Measurements from ENCODE around the gene DNAJC6.

DNAJC6 gene

DNA sequence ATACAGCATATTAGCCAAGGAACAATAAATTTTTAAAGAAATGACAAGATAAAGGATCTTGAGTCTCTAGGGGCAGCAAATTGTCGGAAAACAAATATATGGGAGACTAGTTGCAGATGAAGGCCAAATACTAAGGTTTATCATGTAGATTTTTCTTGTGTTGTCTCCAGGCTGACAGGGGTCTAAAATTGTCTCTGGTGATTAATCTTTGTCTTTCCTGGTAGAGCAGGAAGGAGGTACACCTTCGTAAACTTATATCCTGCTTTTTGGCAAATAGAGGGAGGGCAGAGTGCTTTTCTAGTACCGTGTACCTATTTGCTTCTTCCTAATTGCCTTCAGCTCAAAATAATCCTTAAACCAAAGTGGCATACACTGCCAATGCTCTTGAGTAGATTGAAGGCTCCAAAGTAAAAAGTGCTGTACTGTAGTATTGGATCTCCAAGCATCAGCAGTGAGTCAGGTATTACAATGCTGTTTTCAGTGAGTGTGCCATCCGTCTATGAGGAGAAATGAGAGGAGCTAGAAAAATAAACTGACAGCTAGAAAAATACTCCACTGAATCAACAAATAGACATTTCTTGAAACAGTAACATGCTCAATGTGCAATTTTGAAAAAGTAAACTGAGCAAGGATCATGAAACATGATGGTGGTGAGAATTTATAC is 109.3 kb downstream of the DNAJC6 start:
- Histone ChIP-seq H4K20me1 (ENCODE audit: insufficient read depth, low read length, poor library complexity, severe bottlenecking) (peaks cover 17% of the 10 kb centered on the region), H2AFZ (ENCODE audit: low read length) (no peak overlapping the region), H3K9ac (ENCODE audit: low read depth, low read length, poor library complexity, severe bottlenecking) (no peak overlapping the region), H3K9me3 (ENCODE audit: insufficient read depth, low read depth, low read length) (no peaks in the 10 kb centered on the region), H3F3A (ENCODE audit: low read depth) (no peaks in the 10 kb centered on the region), H3K27me3 (ENCODE audit: insufficient read depth, low read length, poor library complexity, severe bottlenecking) (no peaks in the 10 kb centered on the region), H3K9me2 (replicated peaks; ENCODE audit: low read depth, low read length) (no peaks in the 10 kb centered on the region), H3K4me2 (ENCODE audit: low read depth, low read length, poor library complexity, severe bottlenecking) (no peak overlapping the region), H3K79me2 (ENCODE audit: insufficient read depth, low read length) (peaks cover 28% of the 10 kb centered on the region), H3K4me1 (ENCODE audit: insufficient read depth, low read length, poor library complexity, severe bottlenecking) (peaks cover 32% of the 10 kb centered on the region), H3K36me3 (ENCODE audit: insufficient read depth, low read length) (no peaks in the 10 kb centered on the region), H3K4me3 (ENCODE audit: low read length, poor library complexity, severe bottlenecking) (no peak overlapping the region)
- TF ChIP-seq CTCF (conservative IDR thresholded peaks at IDR 0.05; ENCODE audit: low read length) (no peak), EZH2phosphoT487 (IDR thresholded peaks at IDR 0.05; ENCODE audit: borderline replicate concordance) (no peak)

DNA sequence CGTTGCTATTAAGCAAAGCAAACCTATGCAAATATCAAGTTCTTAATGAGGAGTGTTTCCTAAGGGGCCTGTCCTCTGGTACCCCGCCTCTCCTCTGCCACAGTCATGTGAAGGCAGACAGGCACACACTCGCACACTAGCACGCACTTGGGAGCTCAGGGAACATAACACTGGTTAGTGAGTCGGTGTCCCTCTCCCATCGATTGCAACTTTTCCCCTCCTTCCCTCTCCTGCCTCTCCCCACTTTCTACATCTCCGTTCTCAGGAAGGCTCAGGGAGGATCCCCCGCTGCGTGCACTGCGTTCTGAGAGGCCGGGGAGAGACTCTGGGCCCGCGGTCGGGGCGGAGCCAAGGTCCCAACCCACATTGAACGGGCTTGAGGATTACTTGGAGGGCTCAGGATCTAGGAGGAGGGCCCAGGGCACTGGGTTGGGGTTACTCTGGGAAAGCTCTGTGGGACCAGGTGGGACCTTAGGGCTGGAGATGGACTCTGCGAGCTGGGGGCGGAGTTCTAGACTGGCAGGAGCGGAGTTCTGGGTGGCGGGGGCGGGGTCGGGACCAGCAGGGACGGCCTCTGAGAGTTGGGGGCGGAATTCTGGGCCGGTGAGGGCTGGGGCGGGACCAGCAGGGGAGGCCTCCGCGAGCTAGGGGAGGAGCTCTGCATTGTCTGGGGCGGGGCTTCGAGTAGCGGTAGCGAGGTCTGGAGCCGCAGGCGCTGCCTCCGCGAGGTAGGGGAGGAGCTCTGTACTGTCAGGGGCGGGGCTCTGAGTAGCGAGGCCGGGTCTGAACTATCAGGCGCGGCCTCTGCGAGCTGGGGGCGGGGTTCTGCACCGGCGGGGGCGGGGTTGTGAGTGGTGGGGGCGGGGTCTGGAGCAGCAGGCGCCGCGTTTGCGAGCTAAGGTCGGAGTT is 110.6 kb downstream of the DNAJC6 start:
- H3K4me3 ChIP-seq (ENCODE audit: low read length, poor library complexity, severe bottlenecking), result peak overlapping the region; percentile 95
- H3F3A ChIP-seq (ENCODE audit: low read depth), result no peaks in the 10 kb centered on the region
- H2AFZ ChIP-seq (ENCODE audit: low read length), result peak overlapping the region; percentile 99
- H3K9me3 ChIP-seq (ENCODE audit: insufficient read depth, low read depth, low read length), result no peaks in the 10 kb centered on the region
- peaks cover 17% of the 10 kb centered on the region for H4K20me1 ChIP-seq (ENCODE audit: insufficient read depth, low read length, poor library complexity, severe bottlenecking)
- no peaks in the 10 kb centered on the region for H3K36me3 ChIP-seq (ENCODE audit: insufficient read depth, low read length)
- H3K9ac ChIP-seq (ENCODE audit: low read depth, low read length, poor library complexity, severe bottlenecking), result peak overlapping the region; percentile 97
- H3K79me2 ChIP-seq (ENCODE audit: insufficient read depth, low read length), result peaks cover 40% of the 10 kb centered on the region
- H3K9me2 ChIP-seq (replicated peaks; ENCODE audit: low read depth, low read length), result no peaks in the 10 kb centered on the region
- peaks cover 45% of the 10 kb centered on the region for H3K4me1 ChIP-seq (ENCODE audit: insufficient read depth, low read length, poor library complexity, severe bottlenecking)
- peak overlapping the region; percentile 84 for H3K4me2 ChIP-seq (ENCODE audit: low read depth, low read length, poor library complexity, severe bottlenecking)
- no peaks in the 10 kb centered on the region for H3K27me3 ChIP-seq (ENCODE audit: insufficient read depth, low read length, poor library complexity, severe bottlenecking)
- no peak for TF ChIP-seq EZH2phosphoT487 (IDR thresholded peaks at IDR 0.05; ENCODE audit: borderline replicate concordance)

- Histone ChIP-seq H3K4me3 (ENCODE audit: low read length, poor library complexity, severe bottlenecking) (peak within 1 kb of the TSS; percentile 95), H3K27me3 (ENCODE audit: insufficient read depth, low read length, poor library complexity, severe bottlenecking) (no peaks in the 10 kb centered on the region), H3K9me3 (ENCODE audit: insufficient read depth, low read depth, low read length) (no peaks in the 10 kb centered on the region), H3K9me2 (replicated peaks; ENCODE audit: low read depth, low read length) (no peaks in the 10 kb centered on the region), H2AFZ (ENCODE audit: low read length) (peak within 1 kb of the TSS; percentile 99), H3K4me2 (ENCODE audit: low read depth, low read length, poor library complexity, severe bottlenecking) (peak within 1 kb of the TSS; percentile 95), H3K79me2 (ENCODE audit: insufficient read depth, low read length) (peaks cover 46% of the 10 kb centered on the region), H4K20me1 (ENCODE audit: insufficient read depth, low read length, poor library complexity, severe bottlenecking) (peaks cover 17% of the 10 kb centered on the region), H3F3A (ENCODE audit: low read depth) (no peaks in the 10 kb centered on the region), H3K9ac (ENCODE audit: low read depth, low read length, poor library complexity, severe bottlenecking) (peak within 1 kb of the TSS; percentile 97), H3K4me1 (ENCODE audit: insufficient read depth, low read length, poor library complexity, severe bottlenecking) (peaks cover 53% of the 10 kb centered on the region), H3K36me3 (ENCODE audit: insufficient read depth, low read length) (peaks cover 6% of the 10 kb centered on the region; the same call in 1 of the 2 replicates)
- TF ChIP-seq EZH2phosphoT487 (IDR thresholded peaks at IDR 0.05; ENCODE audit: borderline replicate concordance), result no peak
- no peak for TF ChIP-seq CTCF (conservative IDR thresholded peaks at IDR 0.05; ENCODE audit: low read length)
Measured at GRCh38 chr1:65420590-65421350, 111.4 kb downstream of the DNAJC6 start, which contains the start of the genes LEPR and LEPROT. TSS of gene LEPR (plus strand) at chr1:65420668. CDS start at chr1:65565566, 144,898 bp downstream. TSS of gene LEPROT (plus strand) at chr1:65420668. CDS start at chr1:65420725, 57 bp downstream.
